NAMALWA (cell line): Measurements from ENCODE around the gene MOGAT1.
"Not testable (repeated sequence)": the region's sequence is repeated elsewhere in the genome, so short reads cannot be mapped to it uniquely, and the experiment has no call there.

Source experiments
- DNase-seq: peaks from one replicate; pipeline ENCODE4 v3.0.0-alpha.2; 2015; ENCODE audit warnings: low spot score

Gene MOGAT1

GRCh38 chr2:222710736-222711135 lies 39.3 kb downstream of the MOGAT1 start:
- DNase-seq, result no peak

- DNase-seq, result no peak
Measured at GRCh38 chr2:222711315-222711940, 40.0 kb downstream of the MOGAT1 start.

GRCh38 chr2:222713002-222713401 lies 41.5 kb downstream of the MOGAT1 start:
- no peak for DNase-seq

GRCh38 chr2:222714361-222715241 lies 43.1 kb downstream of the MOGAT1 start:
- peak; percentile 27 for DNase-seq

GRCh38 chr2:222715742-222716141 lies 44.3 kb downstream of the MOGAT1 start:
- peak; percentile 71 for DNase-seq

- not testable (repeated sequence) for DNase-seq
Measured at GRCh38 chr2:222719787-222720186, 48.3 kb downstream of the MOGAT1 start.

- DNase-seq, result not testable (repeated sequence)
Measured at GRCh38 chr2:222721597-222721996, 50.1 kb downstream of the MOGAT1 start.

GRCh38 chr2:222722327-222722946 lies 51.0 kb downstream of the MOGAT1 start:
- DNase-seq, result peak; percentile 7

GRCh38 chr2:222724208-222724607 lies 52.8 kb downstream of the MOGAT1 start:
- DNase-seq, result no peak

- DNase-seq, result no peak
Measured at GRCh38 chr2:222728621-222729020, 57.2 kb downstream of the MOGAT1 start.

- peak; percentile 13 for DNase-seq
Measured at GRCh38 chr2:222730366-222730999, 59.0 kb downstream of the MOGAT1 start.

GRCh38 chr2:222731201-222731621 lies 59.8 kb downstream of the MOGAT1 start:
- DNase-seq, result no peak

GRCh38 chr2:222732489-222733178 lies 61.2 kb downstream of the MOGAT1 start:
- DNase-seq, result no peak

GRCh38 chr2:222733470-222733845 lies 62.0 kb downstream of the MOGAT1 start:
- no peak for DNase-seq

- DNase-seq, result no peak
Measured at GRCh38 chr2:222733846-222734702, 62.6 kb downstream of the MOGAT1 start.

GRCh38 chr2:222734703-222735014 lies 63.2 kb downstream of the MOGAT1 start:
- no peak for DNase-seq

GRCh38 chr2:222736301-222736700 lies 64.8 kb downstream of the MOGAT1 start:
- DNase-seq, result no peak

GRCh38 chr2:222736924-222737323 lies 65.5 kb downstream of the MOGAT1 start:
- DNase-seq, result no peak

- DNase-seq, result no peak
Measured at GRCh38 chr2:222738312-222738711, 66.9 kb downstream of the MOGAT1 start.

- DNase-seq, result no peak
Measured at GRCh38 chr2:222738809-222739208, 67.4 kb downstream of the MOGAT1 start.

GRCh38 chr2:222739939-222740338 lies 68.5 kb downstream of the MOGAT1 start:
- no peak for DNase-seq
